ENCODE data around the gene MAD1L1.
"Not testable (repeated sequence)": the region's sequence is repeated elsewhere in the genome, so short reads cannot be mapped to it uniquely, and the experiment has no call there.

Gene MAD1L1

GRCh38 chr7:2066251-2066919, 166.4 kb downstream of the MAD1L1 start:
- no peak for DNase-seq (ENCODE audit: low read depth)

- DNase-seq (ENCODE audit: low read depth), result no peak
Measured at GRCh38 chr7:2065528-2065927, 167.2 kb downstream of the MAD1L1 start.

GRCh38 chr7:2063563-2064260, 169.0 kb downstream of the MAD1L1 start:
- no peak for DNase-seq (ENCODE audit: low read depth)

- DNase-seq (ENCODE audit: low read depth), result no peak
Measured at GRCh38 chr7:2062648-2063047, 170.1 kb downstream of the MAD1L1 start.

- DNase-seq (ENCODE audit: low read depth), result no peak
Measured at GRCh38 chr7:2060701-2061100, 172.0 kb downstream of the MAD1L1 start.

- no peak for DNase-seq (ENCODE audit: low read depth)
Measured at GRCh38 chr7:2059964-2060700, 172.6 kb downstream of the MAD1L1 start.

GRCh38 chr7:2058246-2058645, 174.5 kb downstream of the MAD1L1 start:
- DNase-seq (ENCODE audit: low read depth), result not testable (repeated sequence)

- DNase-seq (ENCODE audit: low read depth), result no peak
Measured at GRCh38 chr7:2055956-2056355, 176.8 kb downstream of the MAD1L1 start.

GRCh38 chr7:2054927-2055326, 177.8 kb downstream of the MAD1L1 start:
- DNase-seq (ENCODE audit: low read depth), result no peak

- DNase-seq (ENCODE audit: low read depth), result no peak
Measured at GRCh38 chr7:2053395-2053794, 179.3 kb downstream of the MAD1L1 start.

GRCh38 chr7:2052657-2053048, 180.1 kb downstream of the MAD1L1 start:
- no peak for DNase-seq (ENCODE audit: low read depth)

- no peak for DNase-seq (ENCODE audit: low read depth)
Measured at GRCh38 chr7:2051707-2052656, 180.8 kb downstream of the MAD1L1 start.

- DNase-seq (ENCODE audit: low read depth), result no peak
Measured at GRCh38 chr7:2050511-2050866, 182.3 kb downstream of the MAD1L1 start.

GRCh38 chr7:2049782-2050510, 182.8 kb downstream of the MAD1L1 start:
- DNase-seq (ENCODE audit: low read depth), result no peak

- DNase-seq (ENCODE audit: low read depth), result no peak
Measured at GRCh38 chr7:2049111-2049781, 183.5 kb downstream of the MAD1L1 start.

- DNase-seq (ENCODE audit: low read depth), result no peak
Measured at GRCh38 chr7:2048531-2048930, 184.2 kb downstream of the MAD1L1 start.

GRCh38 chr7:2048006-2048405, 184.7 kb downstream of the MAD1L1 start:
- DNase-seq (ENCODE audit: low read depth), result no peak

- DNase-seq (ENCODE audit: low read depth), result no peak
Measured at GRCh38 chr7:2046581-2047565, 185.9 kb downstream of the MAD1L1 start.

GRCh38 chr7:2045559-2046405, 187.0 kb downstream of the MAD1L1 start:
- no peak for DNase-seq (ENCODE audit: low read depth)

Data from T-helper 22 cell (primary cell).